Caki2 (cell line): ENCODE results near the gene SP4. TPM values are rescaled to one million over a fixed set of nuclear protein-coding genes. Genes with fewer than 3 reads are reported as not detected.

Experiments
- DNase-seq: peaks from one replicate; pipeline ENCODE4 v3.0.0-alpha.2; 2015; ENCODE audit warnings: low read depth
- in situ Hi-C: cut with HindIII; loops from 2 replicates; pipeline ENCODE4 v1.10.0; 2016; ENCODE audit warnings: low sequenced_read_pairs, low pct_unique_long_range_greater_than_20kb, mixed read lengths
- total RNA-seq: library from RNA; depleted of rRNA; stranded (reverse); fragments of >200 nt; shearing (Covaris generic); gene quantifications from 2 replicates; pipeline ENCODE4 v1.2.3, GENCODE V29; 2014; ENCODE audit warnings: low replicate concordance; rRNA removed

SP4 gene
- total RNA-seq = 2.5 and 3.0 TPM in 2 replicates

DNA sequence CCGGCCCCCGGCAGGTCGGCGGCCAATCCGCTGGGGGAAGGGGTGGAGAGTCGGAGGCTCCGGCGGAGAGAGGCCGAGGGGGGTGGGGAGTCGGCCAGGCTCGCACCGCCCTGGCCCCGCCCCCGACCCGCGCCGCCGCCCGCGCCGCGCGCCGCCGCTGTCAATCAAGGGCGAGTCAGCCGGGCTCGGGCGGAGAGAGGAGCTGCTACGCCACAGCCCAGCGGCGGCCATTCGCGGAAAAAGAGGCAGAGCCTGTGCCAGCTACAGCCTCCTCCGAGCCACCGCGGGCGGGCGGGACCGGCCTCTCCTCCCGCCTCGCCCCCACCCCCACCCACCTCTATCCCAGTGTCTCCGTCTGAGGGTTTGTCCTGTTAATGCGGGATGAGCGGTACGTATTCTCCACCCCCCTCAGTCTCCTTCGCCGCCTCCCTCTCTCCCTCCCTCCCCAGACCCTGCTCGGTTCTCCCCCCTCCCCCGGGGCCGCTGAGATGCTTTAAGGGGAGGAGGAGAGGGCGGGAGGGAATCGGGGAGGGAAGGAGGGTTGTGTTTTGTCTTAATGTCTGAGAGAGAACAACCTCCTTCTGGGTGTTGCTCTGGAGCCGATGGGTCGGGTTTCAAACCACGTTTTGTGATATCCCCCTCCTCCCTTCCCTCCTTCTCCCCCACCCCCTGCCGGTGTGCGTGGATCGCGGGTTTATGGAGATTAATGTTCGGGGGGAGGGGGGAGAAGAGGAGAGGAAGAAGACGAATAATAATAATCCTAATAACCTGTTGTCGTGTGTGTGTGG lies at the start of gene SP4:
SP4 (plus strand) TSS at position 213 of the 788 bp plus-strand sequence; CDS start at position 382, 169 bp downstream.
- in situ Hi-C loops = no loop called here
- DNase-seq = peak; percentile 97

DNA sequence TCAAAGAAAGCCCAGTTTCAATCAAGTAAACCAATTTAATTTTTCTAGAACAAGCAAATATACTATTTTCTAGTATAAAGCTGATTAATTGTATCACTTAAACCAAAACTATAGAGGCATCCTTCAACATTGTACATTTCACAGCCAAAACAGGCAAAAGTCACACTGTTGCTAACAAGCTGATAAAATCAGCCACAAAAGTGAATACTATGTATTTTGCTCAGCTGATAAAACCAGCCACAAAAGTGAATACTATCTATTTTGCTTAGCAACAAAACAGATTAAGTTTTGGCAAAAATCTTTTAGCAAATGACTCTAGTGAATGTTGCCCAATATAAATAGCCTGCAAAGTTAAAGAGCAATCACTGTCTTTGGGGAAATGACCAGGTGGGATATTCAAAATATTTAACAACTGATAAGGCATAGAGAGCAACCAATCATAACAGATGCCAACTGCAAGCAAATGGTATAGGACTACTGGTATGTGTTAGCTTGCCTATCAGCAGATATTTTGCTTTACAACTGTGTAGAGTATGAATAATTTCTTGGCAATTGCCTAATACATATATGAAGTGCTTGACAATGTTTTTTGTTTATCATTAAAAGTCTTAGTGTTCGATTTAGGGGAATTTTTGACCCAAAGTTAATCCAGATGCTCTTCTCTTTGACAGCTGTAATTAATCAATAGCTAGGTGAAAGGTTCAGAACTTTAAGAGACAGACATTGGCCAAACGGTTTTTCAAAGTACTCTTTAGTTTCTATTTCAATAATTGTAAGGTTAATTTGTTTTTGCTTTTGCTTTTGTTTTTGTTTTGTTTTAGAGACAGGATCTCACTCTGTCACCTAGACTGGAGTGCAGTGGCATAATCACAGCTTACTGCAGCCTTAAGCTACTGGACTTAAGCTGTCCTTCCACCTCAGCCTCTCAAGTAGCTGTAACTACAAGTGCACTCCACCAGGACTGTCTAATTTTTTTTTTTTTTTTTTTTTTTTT lies 44.4 kb upstream of the SP4 start:
- in situ Hi-C loops = no loop called here
- no peak for DNase-seq

DNA sequence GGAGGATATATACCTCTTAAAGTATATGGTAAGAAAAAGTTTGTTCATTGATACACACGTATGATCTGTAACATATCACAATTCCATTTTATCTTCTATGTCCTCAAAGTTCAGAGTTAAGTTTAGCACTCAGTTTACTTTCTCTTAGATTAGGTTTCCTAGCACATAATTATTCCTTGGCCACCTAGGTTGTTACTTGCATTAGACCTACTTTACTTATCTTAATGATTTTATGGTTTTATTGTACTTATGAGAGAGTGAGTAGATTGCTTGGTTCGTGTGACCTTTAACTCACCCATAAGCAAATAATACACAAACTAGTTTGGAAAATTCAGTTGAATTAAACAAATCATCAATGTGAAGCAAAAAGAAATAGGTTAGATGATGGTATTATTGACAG lies 33.9 kb upstream of the SP4 start:
- DNase-seq = no peak
- in situ Hi-C loops = no loop called here

DNA sequence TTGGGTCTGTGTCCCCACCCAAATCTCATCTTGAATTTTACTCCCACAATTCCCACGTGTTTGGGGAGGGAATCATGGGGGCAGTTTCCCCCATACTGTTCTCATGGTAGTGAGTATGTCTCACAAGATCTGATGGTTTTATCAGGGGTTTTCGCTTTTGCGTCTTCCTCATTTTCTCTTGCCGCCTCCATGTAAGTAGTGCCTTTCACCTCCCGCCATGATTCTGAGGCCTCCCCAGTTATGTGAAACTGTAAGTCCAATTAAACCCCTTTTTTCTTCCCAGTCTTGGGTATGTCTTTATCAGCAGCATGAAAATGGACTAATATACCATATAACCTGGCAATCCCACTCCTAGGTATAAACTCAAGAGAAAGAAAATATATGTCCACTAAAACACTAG lies 25.9 kb upstream of the SP4 start:
- in situ Hi-C loops = no loop called here
- DNase-seq = no peak

DNA sequence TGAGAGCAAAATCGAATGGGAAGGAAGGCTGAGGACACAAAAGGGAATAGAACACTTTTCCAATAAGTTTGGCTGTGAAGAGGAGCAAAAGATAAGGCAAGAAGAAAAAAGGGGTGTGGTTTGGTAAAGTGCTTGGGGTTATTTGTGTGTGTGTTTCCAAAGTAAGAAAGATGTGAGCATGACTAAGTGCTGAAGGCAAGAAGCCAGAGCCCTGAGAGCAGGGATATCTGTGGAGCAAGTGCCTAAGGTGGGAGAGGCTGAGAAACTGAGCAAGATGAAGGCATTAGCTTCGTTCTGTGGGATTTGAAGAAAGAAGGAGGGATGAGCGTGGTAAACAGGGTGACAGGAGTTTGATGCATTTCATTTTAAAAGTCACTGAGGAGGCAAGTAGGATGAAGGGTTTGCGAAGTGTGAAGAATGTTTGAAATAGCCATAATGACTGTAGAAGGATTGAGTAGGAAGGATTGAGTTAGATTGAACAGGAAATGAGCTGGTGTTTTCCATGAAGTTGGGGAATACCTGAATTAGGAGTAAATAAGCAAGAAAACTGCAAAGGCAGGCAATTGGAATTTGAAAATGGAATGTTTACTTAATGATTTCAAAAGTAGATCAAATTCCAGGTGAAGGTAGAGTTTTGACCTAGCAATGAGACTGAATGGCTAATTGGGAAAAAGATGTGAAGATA lies 19.9 kb upstream of the SP4 start:
- DNase-seq = no peak
- in situ Hi-C loops = no loop called here

DNA sequence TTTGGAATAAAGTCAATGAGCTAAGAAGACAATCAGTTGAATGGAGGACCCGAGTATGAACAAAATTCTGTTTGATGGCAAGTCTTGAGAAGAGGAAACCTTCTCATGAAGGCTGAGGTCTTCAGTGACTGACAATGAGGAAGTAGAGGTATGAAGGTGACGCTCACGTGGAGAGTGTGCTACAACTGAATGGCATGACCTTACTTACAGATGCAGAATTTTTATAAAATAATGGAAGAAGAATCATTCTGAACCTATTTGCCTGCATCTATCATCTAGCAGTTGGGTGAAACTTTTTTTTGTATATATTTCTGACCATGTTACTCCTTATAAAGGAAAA lies 19.4 kb upstream of the SP4 start:
- DNase-seq = no peak
- in situ Hi-C loops = no loop called here

DNA sequence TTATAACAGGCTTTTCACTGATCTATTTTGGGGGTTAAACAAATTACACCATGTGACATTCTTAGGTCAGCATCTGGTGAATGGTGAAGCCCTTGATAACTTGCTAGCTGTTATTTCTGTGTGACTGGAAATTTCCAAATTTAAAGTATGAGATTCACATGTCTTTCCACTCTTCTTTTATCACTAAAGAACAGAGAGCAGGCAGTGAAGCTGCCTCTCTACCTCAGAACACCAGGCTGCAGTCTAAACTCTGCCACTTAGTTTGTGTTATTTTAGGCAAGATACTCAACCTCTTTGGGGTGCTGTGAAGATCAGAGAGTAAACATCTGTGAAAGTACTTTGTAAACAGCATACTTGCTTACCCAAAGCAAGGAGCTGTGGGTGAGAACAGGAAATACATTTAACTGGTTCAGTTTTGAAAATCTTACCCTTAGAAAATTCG lies 15.5 kb upstream of the SP4 start:
- DNase-seq = no peak
- in situ Hi-C loops = no loop called here

DNA sequence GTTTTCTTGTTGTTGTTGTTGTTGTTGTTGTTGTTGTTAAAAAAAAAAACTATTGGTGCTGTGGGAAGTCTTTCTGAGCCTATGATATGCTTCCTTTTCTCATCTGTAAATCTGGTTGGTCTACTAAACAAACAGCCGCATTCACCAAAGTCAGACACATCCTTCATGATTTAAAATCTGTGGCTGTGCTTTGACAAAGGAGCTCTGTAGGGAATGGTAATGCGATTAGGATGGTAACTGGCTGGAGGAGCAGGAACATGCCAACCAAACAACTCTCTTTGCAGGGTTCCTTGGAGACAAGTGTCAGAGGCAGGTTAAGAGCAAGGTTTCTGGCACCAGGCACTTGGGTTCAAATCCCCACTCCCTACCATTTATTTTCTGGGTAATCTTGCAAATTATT lies 14.9 kb upstream of the SP4 start:
- in situ Hi-C loops = no loop called here
- DNase-seq = no peak

DNA sequence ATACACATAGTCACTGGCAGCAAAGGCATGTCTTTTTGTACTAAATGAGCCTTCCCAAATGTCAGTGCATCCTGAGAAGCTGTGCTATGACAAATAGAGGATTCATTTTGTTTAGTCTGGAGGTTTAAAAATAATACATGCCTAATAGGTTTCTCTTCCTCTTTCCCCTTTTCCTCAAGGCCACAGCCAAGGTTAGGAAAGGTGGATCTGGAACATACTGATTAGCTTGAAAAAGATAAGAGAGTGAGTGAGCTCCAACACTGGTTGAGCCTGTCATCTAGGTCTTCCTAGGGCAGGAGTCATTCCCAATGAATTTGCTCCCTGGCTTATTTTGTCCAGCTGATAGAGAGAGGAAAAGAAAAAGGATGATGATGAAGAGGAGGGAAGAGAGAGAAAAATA lies 14.4 kb upstream of the SP4 start:
- DNase-seq = no peak
- in situ Hi-C loops = no loop called here

DNA sequence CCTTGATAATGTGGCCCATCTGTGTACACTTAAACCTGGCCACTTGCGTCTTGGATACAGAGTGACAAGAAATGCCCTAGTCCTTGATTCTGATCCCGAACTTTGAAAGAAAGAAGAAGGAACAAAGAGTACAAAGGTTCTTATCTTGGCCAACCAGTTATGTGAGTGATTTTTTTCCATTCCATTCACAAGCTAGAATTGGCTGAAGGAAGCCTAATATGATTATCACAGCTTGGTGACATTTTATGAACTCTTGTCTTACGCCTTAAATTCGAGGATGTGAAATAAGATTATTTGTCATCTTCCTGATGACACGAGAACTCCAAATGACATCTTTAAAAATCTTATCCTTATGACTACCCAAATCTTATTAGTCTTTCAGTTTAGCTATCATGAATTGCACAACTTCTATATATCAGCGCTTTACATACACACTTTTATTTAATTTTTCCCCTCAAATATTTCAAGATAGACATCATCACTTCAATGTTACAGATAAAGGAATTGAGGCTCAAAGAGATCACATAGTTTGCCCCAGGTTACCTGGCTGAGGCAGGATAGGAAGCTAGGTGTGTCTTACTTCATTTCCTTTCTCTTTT lies 13.0 kb upstream of the SP4 start:
- no peak for DNase-seq
- in situ Hi-C loops = no loop called here

DNA sequence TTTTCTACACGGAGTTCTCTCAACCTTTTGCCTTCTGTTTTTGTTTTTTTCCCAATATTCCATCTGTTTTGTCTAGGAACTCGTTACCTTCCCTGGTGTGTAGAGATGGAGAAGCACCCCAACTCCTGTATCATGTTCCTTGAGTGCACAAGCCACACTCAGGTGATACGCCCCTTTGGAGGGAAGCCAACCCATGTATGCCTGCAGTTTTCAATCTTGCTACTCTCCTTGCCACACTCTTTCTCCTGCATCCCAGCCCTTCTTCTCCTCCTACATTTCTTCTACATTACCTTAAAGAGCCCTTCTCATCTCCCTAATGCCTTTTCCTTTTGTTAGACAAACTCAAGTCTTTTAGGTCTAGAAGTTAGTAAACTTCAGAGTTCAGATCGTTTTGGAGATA lies 10.2 kb upstream of the SP4 start:
- in situ Hi-C loops = no loop called here

DNA sequence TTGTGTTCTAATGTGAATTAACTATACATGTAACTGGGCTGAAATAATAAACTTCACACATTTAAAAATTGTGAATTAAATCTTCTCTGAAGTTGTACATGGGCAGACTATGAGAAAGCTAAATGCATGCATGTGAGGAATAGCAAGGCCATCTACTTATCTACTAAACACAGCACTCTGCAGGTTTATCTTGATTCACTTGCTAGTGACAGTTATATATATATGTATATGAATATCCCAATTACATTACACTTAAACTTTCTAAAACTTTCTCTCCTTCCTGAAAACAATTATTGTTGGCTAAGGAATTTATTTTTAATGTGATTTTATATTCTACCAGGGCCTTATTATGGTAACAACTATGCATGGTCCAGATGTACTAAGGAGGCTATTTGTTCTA lies 5.1 kb upstream of the SP4 start:
- in situ Hi-C loops = no loop called here
- no peak for DNase-seq

More for the DNA sequence above, 10.2 kb upstream of the SP4 start:
- DNase-seq = no peak

DNA sequence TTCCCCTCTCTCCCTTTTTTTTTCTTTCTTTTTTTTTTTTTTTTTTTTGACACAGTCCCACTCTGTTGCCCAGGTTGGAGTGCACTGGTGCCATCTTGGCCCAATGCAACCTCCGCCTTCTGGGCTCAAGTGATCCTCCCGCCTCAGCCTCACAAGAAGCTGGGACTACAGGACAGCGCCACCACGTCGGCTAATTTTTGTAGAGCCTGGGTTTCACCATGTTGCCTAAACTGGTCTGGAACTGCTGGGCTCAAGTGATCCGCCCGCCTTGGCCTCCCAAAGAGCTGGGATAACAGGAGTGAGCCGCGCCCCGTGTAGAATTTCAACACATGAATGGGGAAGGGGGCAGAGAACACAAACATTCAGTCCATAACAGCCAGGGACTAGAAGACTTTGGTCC lies 2.6 kb upstream of the SP4 start:
- no peak for DNase-seq
- in situ Hi-C loops = no loop called here

DNA sequence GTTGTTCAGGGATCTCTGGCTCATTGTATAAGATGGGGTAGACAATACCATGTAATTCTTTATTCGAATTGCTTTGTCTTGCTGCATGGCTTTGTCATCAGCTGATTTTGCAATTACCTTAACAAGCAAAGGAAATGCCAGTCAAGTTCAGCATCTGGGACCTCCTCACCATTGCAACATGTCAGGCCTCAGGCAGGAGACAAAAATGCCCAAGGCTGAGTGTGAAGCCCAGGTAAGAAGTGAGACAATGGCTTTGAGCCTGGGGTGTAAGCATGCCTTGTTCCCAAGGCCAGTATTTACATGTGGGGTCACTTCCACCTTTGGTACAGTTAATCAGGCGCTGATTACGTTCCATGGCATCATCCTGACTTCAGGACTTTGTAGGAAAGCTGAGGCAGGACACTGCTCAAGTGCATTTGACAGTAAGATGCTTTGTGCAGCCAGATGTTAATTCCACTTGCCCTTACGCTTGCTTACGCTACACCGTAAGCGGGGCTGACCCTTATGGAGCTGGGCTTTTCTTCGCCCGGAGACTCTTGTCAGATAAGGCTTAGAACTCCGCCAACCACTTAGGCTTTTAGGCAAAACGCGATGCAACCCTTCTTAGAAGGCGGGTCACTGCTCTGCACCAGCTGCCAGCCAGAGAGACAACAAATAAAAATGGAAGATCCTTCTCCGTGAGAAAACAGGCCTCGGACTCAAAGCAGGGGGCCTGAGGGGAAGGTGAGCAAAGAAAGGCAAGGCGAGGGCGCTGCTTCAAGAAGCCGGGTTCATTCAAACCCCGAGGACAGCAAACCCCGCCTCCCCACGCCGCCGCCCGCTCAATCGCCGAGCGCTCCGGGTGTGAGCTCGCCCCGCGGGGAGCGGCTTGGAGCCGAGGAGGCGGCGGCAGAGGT lies 1.3 kb upstream of the SP4 start:
- in situ Hi-C loops = no loop called here
- DNase-seq = no peak

DNA sequence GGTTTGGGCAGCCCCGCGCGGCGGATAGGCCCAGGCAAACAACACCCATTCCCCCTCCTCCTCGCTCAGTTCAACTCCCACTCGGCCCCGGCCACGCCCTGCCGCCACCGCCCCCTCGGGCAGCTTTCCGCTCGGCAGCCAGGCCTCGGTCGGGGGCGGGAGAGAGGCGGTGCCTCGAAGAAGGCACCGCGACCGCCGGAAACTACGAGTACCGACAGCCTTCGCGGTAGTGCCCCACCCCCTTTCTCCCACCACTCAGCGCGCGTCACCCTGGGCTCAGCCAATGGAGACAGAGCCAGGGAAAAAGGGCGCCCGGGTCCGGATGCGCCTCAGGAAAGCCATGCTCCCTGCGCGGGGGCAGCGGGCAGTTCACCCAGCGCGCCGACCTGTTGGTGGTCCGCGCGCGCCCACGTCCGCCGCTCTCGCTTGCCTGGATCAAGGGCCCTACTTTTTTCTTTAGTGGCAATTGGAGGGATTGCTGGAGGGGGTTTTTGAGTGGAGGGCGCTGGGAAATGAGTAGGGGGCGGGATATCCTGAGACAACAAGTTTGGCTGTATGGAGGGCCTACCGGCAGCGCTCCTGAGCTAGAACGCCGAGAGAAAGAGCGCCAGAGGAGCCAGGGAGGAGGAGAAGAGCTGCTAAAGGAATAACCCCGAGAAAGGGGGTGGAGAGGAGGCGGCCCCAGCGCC lies 557 bp upstream of the SP4 start:
- in situ Hi-C loops = no loop called here
- DNase-seq = peak; percentile 100

DNA sequence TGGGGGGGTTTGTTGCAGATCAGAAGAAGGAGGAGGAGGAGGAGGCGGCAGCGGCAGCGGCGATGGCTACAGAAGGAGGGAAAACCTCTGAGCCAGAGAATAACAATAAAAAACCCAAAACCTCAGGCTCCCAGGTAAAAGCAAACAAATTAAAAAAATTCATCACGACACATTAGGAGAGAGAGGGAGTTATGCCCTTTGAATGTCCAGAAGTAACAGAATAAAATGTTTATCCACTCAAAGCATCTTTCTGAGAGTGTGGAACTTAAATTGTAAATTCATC lies 717 bp downstream of the SP4 start:
- in situ Hi-C loops = no loop called here

DNA sequence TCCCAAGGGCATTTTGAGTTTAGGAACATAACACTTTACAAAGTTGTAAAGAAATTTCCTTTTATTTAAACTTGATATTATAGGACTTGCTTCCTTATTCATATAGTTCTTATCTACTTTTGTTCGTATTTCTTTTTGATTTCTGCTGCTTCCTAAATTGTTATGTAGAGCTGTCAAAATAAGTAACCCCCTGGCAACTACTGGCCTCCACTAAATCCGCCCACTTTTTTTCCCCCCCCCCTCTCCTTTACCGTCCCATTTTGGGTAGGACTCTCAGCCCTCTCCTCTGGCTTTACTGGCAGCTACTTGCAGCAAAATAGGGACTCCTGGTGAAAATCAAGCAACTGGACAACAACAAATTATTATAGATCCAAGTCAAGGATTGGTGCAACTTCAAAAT lies 1.1 kb downstream of the SP4 start:
- in situ Hi-C loops = no loop called here
- no peak for DNase-seq

More for the DNA sequence above, 717 bp downstream of the SP4 start:
- DNase-seq = no peak
